ENCODE results near the gene ANKEF1.

ANKEF1 gene

DNA sequence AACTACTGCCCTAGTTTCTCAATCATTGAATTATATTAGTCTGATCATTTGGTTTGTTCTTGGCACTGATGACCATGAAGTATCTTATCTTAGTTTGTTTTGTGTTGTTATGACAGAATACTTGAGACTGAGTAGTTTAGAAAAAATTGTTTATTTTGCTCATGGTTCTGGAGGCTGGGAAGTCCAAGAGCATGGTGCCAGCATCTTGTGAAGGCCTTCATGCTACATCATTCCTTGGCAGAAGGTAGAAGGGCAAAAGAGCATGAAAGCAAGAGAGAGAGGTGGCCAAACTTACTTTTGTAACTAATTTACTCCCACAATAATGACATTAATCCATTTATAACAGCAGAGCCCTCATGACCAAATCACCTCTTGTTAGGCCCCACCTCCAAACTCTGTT lies 40.1 kb upstream of the ANKEF1 start:
- TF ChIP-seq, protein P1, sequence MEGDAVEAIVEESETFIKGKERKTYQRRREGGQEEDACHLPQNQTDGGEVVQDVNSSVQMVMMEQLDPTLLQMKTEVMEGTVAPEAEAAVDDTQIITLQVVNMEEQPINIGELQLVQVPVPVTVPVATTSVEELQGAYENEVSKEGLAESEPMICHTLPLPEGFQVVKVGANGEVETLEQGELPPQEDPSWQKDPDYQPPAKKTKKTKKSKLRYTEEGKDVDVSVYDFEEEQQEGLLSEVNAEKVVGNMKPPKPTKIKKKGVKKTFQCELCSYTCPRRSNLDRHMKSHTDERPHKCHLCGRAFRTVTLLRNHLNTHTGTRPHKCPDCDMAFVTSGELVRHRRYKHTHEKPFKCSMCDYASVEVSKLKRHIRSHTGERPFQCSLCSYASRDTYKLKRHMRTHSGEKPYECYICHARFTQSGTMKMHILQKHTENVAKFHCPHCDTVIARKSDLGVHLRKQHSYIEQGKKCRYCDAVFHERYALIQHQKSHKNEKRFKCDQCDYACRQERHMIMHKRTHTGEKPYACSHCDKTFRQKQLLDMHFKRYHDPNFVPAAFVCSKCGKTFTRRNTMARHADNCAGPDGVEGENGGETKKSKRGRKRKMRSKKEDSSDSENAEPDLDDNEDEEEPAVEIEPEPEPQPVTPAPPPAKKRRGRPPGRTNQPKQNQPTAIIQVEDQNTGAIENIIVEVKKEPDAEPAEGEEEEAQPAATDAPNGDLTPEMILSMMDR (IDR thresholded peaks at IDR 0.05; ENCODE audit: low read depth, low read length): no peak
- H3K9me3 ChIP-seq (ENCODE audit: severe bottlenecking): no peaks in the 10 kb centered on the region
- no peak overlapping the region for H3K4me3 ChIP-seq (ENCODE audit: low read depth, low read length)
- no peaks in the 10 kb centered on the region for H3K36me3 ChIP-seq
- no peak for DNase-seq
- no peak overlapping the region for H3K27ac ChIP-seq
- H3K27me3 ChIP-seq (ENCODE audit: insufficient read depth, low read depth, severe bottlenecking): no peaks in the 10 kb centered on the region

DNA sequence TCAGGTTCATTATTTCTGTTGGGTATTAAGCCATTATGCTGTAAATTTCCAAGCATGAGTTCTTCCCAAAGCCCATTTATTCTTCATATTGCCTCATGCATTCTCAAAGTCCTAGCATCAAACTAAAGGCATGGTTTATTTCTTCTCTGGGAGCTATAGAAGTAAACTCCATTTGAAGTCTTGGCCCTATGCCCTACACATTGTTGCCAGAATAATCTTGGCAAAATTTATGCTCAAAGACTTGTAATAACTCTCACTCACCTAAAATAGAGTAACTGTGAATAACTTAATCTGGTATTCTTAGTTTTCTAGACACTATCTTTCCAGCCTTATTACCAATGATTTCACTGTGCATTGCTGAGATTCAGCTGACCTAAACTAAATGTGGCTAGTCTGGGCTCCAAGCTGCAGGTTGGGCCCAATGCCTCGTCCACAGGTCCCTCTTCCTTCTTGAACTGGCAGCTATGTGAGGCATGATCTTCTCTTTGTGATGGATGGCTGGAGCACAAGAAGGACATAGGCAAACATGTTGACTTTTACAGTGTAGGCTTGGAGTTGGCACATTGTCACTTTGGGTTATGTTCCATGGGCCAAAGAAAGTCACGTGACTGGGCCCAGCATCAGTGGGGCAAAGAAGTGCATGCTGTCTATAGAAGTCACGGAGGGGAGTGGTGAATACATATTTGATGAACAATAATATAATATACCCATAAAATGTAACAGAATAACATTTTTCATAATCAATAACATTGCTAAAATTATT lies 39.1 kb upstream of the ANKEF1 start:
- TF ChIP-seq, protein P1 (IDR thresholded peaks at IDR 0.05; ENCODE audit: low read depth, low read length): no peak

DNA sequence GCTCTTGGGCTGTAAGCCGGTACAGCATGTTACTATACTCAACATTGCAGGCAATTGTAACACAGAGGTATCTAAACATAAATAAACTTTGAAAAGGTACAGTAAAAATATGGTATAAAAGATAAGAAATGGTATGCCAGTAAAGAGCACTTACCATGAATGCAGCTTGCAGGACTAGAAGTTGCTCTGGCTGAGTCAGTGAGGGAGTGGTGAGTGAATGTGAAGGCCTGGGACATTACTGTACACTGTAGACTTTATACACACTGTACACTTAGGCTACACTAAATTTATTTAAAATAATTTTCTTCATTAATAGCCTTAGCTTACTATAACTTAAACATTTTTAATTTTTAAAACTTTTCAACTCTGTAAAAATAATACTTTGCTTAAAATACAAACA lies 37.8 kb upstream of the ANKEF1 start:
- no peak for DNase-seq
- no peaks in the 10 kb centered on the region for H3K27me3 ChIP-seq (ENCODE audit: insufficient read depth, low read depth, severe bottlenecking)
- no peaks in the 10 kb centered on the region for H3K9me3 ChIP-seq (ENCODE audit: severe bottlenecking)
- no peak overlapping the region for H3K27ac ChIP-seq
- H3K4me3 ChIP-seq (ENCODE audit: low read depth, low read length): no peak overlapping the region
- H3K36me3 ChIP-seq: no peaks in the 10 kb centered on the region
- TF ChIP-seq, protein P1 (IDR thresholded peaks at IDR 0.05; ENCODE audit: low read depth, low read length): no peak

More for the DNA sequence above, 39.1 kb upstream of the ANKEF1 start:
- no peaks in the 10 kb centered on the region for H3K9me3 ChIP-seq (ENCODE audit: severe bottlenecking)
- no peak overlapping the region for H3K4me3 ChIP-seq (ENCODE audit: low read depth, low read length)
- H3K27ac ChIP-seq: no peak overlapping the region
- H3K27me3 ChIP-seq (ENCODE audit: insufficient read depth, low read depth, severe bottlenecking): no peaks in the 10 kb centered on the region
- H3K36me3 ChIP-seq: no peaks in the 10 kb centered on the region
- no peak for DNase-seq

DNA sequence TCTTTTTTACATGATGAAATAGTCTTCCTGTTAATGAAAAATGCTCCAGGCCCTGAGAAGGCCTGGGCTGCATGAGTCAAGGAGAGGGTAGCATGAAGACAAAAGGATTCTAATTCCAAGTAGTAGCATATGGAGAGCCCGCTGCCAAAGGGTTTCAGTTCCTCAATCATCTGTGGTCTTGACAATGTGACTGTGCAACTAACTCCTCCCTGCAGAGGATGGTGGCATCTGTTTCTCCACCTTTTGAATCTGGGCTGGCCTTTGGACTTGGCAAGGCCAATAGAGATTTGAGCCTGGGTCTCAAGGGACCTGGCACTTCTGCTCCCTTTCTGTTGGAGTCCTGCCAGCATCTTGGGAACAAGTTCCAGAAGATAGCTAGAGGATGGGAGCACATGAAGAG lies 35.1 kb upstream of the ANKEF1 start:
- Histone ChIP-seq H3K27ac (no peak overlapping the region), H3K9me3 (ENCODE audit: severe bottlenecking) (no peaks in the 10 kb centered on the region), H3K36me3 (no peaks in the 10 kb centered on the region), H3K4me3 (ENCODE audit: low read depth, low read length) (no peak overlapping the region), H3K27me3 (ENCODE audit: insufficient read depth, low read depth, severe bottlenecking) (no peaks in the 10 kb centered on the region)
- DNase-seq: no peak
- TF ChIP-seq, protein P1 (IDR thresholded peaks at IDR 0.05; ENCODE audit: low read depth, low read length): no peak

DNA sequence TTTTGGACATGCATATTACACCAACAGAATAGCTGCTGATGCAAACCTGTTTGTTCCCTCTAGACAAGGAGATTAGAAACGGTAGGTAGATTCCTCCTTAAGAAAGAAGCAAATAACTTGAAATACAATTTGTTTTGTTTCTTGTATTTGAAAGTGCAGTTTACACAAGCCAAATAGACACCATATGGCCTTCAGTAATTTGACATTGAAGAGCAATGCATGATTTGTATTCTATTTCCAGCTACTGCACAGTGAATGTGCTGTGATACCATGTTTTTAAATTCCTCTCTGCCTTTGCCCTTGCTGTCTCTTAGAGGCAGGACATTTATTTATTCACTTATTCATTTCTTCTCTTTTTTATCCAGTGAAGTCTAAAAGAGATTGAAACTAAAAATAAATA lies 31.9 kb upstream of the ANKEF1 start:
- TF ChIP-seq, protein P1 (IDR thresholded peaks at IDR 0.05; ENCODE audit: low read depth, low read length): no peak
- no peak overlapping the region for H3K4me3 ChIP-seq (ENCODE audit: low read depth, low read length)
- H3K9me3 ChIP-seq (ENCODE audit: severe bottlenecking): no peaks in the 10 kb centered on the region
- H3K36me3 ChIP-seq: no peaks in the 10 kb centered on the region
- H3K27ac ChIP-seq: no peak overlapping the region
- DNase-seq: no peak
- H3K27me3 ChIP-seq (ENCODE audit: insufficient read depth, low read depth, severe bottlenecking): no peaks in the 10 kb centered on the region

DNA sequence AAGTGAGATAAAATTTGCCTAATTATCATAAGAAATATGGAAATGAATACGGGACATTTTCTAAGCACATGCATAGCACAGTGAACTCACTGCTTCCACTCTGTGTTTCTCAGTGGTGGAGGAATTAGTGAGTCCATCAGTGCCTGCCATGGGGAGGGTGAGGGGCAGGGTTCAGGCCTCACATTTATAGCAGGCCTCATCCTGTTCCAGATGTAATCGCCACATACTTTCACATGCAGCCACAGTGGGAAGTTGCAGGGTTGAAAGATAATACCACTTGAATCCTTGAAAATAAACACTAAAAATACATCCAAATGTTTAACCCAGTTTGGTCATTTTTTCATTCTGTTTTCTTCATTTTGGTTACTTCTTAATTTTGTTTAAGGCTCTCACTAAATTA lies 29.9 kb upstream of the ANKEF1 start:
- Histone ChIP-seq H3K27me3 (ENCODE audit: insufficient read depth, low read depth, severe bottlenecking) (no peaks in the 10 kb centered on the region), H3K27ac (no peak overlapping the region), H3K36me3 (no peaks in the 10 kb centered on the region), H3K9me3 (ENCODE audit: severe bottlenecking) (no peaks in the 10 kb centered on the region), H3K4me3 (ENCODE audit: low read depth, low read length) (no peak overlapping the region)
- DNase-seq: no peak
- TF ChIP-seq, protein P1 (IDR thresholded peaks at IDR 0.05; ENCODE audit: low read depth, low read length): no peak
